GM19023 (cell line): ENCODE data around the gene ZNF524.

Source experiments
- ATAC-seq: cut with Tn5 transposase; IDR thresholded peaks from one replicate; pipeline ENCODE4 v1.9.1; 2021; ENCODE audit warnings: mild to moderate bottlenecking, moderate library complexity; ENCODE audit not compliant: unreplicated experiment

ZNF524 gene

GRCh38 chr19:55652311-55653128 lies 52.4 kb downstream of the ZNF524 start:
- ATAC-seq, result no peak
